Measurements from ENCODE around the gene IGSF23.

The IGSF23 gene

GRCh38 chr19:44643605-44644401, 30.4 kb downstream of the IGSF23 start, which contains the start of gene PVR:
Gene PVR (plus strand): TSS chr19:44643910. CDS start chr19:44644097, 187 bp downstream.
- peak; percentile 5 to 26 for DNase-seq

DNA sequence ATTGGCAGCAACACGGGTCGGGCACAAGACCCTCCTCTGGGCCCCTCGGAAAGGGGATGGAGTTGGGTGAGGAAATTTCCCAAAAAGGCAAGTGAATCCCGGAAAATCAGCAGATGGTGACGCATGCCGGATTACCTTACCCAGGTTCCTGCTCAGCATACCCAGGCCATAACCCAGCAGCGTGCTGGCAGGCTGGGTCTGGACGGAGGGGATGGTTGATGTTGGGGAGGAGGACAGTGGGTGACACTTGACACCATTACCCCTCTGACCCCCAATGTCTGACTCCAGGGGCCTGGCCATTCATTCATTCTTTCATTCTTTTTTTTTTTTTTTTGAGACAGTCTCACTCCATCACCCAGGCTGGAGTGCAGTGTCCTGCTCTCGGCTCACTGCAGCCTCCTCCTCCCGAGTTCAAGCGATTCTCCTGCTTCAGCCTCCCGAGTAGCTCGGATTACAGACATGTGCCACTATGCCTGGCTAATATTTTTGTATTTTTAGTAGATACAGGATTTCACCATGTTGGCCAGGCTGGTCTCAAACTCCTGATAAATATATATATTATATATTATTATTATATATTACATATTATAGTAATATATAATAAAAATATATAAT, 31.1 kb downstream of the IGSF23 start:
- no peak for DNase-seq

GRCh38 chr19:44645407-44646048, 32.2 kb downstream of the IGSF23 start:
- no peak for DNase-seq

GRCh38 chr19:44646049-44646416, 32.7 kb downstream of the IGSF23 start:
- no peak for DNase-seq

DNA sequence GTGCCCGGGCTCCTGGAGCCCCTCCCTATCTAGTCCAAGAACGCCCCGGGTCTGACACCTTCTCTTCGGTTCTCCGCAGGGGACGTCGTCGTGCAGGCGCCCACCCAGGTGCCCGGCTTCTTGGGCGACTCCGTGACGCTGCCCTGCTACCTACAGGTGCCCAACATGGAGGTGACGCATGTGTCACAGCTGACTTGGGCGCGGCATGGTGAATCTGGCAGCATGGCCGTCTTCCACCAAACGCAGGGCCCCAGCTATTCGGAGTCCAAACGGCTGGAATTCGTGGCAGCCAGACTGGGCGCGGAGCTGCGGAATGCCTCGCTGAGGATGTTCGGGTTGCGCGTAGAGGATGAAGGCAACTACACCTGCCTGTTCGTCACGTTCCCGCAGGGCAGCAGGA, 33.8 kb downstream of the IGSF23 start:
- DNase-seq: no peak

- no peak for DNase-seq
Measured at GRCh38 chr19:44648631-44649251, 35.4 kb downstream of the IGSF23 start.

GRCh38 chr19:44649578-44650145, 36.3 kb downstream of the IGSF23 start:
- DNase-seq: no peak

GRCh38 chr19:44653343-44653742, 40.0 kb downstream of the IGSF23 start:
- DNase-seq: no peak

DNA sequence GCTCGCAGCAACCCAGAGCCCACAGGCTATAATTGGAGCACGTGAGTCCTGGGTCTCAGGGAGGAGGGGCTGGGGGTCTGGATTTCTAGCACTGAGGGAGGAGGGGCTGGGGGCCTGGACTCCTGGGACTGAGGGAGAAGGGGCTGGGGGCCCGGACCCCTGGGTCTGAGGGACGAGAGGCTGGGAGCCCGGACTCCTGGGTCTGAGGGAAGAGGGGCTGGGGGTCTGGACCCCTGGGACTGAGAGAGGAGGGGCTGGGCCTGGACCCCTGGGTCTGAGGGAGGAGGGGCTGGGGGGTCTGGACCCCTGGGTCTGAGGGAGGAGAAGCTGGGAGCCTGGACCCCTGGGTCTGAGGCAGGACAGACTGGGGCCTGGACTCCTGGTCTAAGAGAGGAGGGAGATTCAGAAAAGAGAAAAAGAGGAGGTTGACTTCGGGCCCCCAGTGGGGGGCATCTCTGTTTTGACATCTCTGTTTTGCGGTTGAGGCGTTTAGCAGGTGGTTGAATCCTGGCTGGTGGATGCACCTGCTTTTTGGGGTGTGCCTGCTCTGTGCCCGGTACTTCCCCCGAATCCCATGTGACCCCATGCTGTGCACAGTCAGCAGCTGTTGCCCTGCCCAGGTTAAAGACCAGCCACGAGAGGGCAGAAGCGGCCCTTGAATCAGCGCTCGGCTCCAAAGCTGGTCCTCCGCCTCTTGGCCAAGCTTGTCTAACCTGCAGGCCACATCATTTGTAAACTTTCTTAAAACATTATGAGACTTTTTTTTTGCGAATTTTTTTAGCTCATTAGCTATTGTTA, 40.8 kb downstream of the IGSF23 start:
- DNase-seq: peak; percentile 78 to 89

DNA sequence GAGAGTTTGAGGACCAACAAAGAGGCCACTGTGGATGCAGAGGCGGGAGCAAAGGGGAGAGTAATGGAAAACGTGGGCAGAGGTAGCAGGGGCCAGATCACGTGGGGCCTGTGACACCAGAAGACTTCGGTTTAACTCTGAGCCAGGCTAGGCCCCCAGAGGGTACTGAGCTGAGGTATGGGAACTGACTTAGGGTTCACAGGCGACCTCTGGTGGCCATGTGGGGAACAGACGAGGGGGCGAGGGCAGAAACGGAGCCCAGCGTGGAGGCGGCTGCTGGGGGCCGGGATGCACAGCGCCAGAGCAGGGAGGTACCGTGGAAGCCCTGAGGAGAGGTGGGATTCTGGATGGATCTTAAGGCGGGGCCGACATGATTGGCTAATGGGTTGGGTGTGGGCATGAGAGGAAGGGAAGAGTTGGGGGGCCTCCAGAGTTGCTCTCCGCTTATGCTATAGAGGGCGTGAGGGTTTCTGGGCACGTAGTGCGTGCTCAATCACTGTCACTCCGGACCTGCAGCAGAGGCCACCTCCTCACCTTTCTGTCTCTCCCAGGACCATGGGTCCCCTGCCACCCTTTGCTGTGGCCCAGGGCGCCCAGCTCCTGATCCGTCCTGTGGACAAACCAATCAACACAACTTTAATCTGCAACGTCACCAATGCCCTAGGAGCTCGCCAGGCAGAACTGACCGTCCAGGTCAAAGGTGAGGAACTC, 44.0 kb downstream of the IGSF23 start:
- DNase-seq: peak; percentile 60 to 68

- DNase-seq: no peak
Measured at GRCh38 chr19:44658069-44658733, 44.8 kb downstream of the IGSF23 start.

- DNase-seq: no peak
Measured at GRCh38 chr19:44660081-44660480, 46.7 kb downstream of the IGSF23 start.

- DNase-seq: no peak
Measured at GRCh38 chr19:44661205-44661604, 47.8 kb downstream of the IGSF23 start.

DNA sequence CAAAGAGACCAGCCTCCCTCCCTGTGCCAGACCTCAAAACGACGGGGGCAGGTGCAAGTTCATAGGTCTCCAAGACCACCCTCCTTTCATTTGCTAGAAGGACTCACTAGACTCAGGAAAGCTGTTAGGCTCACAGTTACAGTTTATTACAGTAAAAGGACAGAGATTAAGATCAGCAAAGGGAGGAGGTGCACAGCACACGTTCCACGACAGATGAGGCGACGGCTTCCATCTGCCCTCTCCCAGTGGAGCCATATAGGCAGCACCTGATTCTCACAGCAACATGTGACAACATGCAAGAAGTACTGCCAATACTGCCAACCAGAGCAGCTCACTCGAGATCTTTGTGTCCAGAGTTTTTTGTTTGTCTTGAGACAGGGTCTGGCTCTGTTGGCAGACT, 48.5 kb downstream of the IGSF23 start:
- DNase-seq: no peak

GRCh38 chr19:44662691-44663385, 49.5 kb downstream of the IGSF23 start:
- DNase-seq: no peak

DNA sequence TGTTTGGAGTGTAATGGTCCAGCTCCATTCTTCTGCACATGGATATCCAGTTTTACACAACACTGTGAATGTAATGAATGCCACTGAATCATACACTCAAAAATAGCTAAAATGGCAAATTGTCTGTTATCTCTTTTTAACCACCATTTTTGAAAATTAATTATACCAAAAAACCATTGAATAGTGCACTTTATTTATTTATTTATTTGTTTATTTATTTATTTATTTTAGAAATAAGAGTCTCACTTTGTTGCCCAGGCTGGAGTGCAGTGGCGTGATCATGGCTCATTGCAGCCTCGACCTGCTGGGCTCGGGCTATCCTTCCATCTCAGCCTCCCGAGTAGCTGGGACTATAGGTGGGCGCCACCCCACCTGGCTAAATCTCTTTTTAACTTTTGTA, 50.6 kb downstream of the IGSF23 start:
- DNase-seq: no peak

DNA sequence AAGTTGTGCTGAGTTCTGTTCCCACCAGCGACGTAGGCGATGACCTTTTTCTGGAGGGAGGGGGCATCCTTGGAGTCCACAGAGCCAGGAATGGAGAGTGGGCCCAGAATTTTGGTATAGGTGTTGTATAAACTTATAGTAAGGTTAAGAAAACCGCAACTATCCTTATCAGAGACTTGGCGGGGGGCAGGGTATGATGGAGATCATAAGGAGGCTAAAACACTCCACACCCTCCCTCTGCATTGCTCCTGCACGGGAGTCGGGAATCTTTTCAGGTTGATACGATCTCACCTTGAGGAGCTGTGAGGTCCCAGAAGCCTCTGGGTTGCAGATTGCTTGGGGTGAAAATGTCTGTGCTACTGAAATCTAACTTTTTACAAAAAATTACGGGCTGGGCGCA, 51.6 kb downstream of the IGSF23 start:
- DNase-seq: no peak

- no peak for DNase-seq
Measured at GRCh38 chr19:44666852-44667556, 53.6 kb downstream of the IGSF23 start.

GRCh38 chr19:44668985-44669764, 55.8 kb downstream of the IGSF23 start:
- DNase-seq: no peak
